Measurements from ENCODE around the gene LRBA. TPM values are rescaled to one million over a fixed set of nuclear protein-coding genes. Genes with fewer than 3 reads are reported as not detected.

The LRBA gene
- total and polyA plus RNA-seq, 8 donors: 7.3 to 156 (median 73.9) TPM

DNA sequence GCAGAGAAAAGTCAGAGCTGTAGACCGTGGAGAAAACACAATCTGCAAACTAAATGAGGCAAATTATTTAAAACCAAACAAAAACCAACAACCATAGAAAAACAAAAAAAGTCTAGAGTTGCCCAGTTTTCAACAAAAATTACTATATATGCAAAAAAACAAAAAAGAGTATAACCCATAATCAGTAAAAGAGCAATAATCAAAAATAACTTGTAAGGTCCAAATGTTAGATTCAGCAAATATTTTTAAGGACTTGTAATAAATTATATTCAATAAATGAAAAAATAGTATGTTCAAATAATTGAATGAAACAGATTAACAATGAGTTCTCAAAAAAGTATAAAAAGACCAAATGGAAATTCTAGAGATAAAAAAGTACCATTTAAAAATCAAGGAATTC is 130.5 kb downstream of the LRBA start:
- TF ChIP-seq POLR2AphosphoS5 (IDR thresholded peaks at IDR 0.05): no peak

DNA sequence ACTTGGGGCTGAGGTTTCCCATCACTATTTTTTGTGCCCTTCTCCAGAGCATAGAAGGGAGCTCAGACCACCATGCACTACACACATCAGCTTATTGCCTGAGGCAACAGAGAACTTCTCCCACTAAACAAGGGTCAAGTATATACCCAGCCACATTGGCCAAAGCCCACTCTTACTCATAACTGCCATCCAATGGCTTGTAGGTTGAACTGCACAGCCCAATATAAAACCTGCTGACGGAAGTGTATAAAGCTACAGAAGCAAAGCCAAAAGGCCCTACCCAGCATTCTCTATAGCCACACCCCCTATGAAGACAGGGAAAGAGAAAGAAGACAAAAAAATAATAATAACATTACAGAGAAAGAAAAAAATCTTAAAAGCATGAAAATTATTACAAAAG is 139.7 kb downstream of the LRBA start:
- Histone ChIP-seq H3K4me1 (peaks cover 0 to 9% (median 0%) of the 10 kb centered on the region in 4 donors), H3K36me3 (peaks cover 0 to 36% (median 23%) of the 10 kb centered on the region in 4 donors), H3K27me3 (no peaks in the 10 kb centered on the region), H3K9me3 (no peaks in the 10 kb centered on the region), H3K4me3 (no peak overlapping the region), H3K27ac (no peak overlapping the region)
- TF ChIP-seq POLR2A (IDR thresholded peaks at IDR 0.05) (no peak), EP300 (IDR thresholded peaks at IDR 0.05) (no peak), POLR2AphosphoS5 (IDR thresholded peaks at IDR 0.05) (no peak)
- TF ChIP-seq, protein P1, sequence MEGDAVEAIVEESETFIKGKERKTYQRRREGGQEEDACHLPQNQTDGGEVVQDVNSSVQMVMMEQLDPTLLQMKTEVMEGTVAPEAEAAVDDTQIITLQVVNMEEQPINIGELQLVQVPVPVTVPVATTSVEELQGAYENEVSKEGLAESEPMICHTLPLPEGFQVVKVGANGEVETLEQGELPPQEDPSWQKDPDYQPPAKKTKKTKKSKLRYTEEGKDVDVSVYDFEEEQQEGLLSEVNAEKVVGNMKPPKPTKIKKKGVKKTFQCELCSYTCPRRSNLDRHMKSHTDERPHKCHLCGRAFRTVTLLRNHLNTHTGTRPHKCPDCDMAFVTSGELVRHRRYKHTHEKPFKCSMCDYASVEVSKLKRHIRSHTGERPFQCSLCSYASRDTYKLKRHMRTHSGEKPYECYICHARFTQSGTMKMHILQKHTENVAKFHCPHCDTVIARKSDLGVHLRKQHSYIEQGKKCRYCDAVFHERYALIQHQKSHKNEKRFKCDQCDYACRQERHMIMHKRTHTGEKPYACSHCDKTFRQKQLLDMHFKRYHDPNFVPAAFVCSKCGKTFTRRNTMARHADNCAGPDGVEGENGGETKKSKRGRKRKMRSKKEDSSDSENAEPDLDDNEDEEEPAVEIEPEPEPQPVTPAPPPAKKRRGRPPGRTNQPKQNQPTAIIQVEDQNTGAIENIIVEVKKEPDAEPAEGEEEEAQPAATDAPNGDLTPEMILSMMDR (IDR thresholded peaks at IDR 0.05): no peak
- DNase-seq: no peak
- intact Hi-C loops (cut with DNase I; ENCODE audit: low total_unique reads): no loop called here
- 94 to 100% (median 96%) methylated on average over 1 of the region's 1 CpG for WGBS, 5 donors

More for the DNA sequence above, 130.5 kb downstream of the LRBA start:
- 97 to 100% (median 100%) methylated on average over 1 of the region's 1 CpG for WGBS, 5 donors
- Histone ChIP-seq H3K27me3 (no peaks in the 10 kb centered on the region), H3K36me3 (peaks cover 0 to 17% (median 12%) of the 10 kb centered on the region in 4 donors), H3K27ac (no peak overlapping the region), H3K4me3 (no peak overlapping the region), H3K9me3 (no peaks in the 10 kb centered on the region), H3K4me1 (no peaks in the 10 kb centered on the region)
- DNase-seq: no peak
- intact Hi-C loops (cut with DNase I; ENCODE audit: low total_unique reads): no loop called here

- no peaks in the 10 kb centered on the region for H3K27me3 ChIP-seq
- intact Hi-C loops (cut with DNase I; ENCODE audit: low total_unique reads): no loop called here
- WGBS, 5 donors: 78 to 95% (median 90%) methylated on average over 6 of the region's 6 CpGs
- H3K36me3 ChIP-seq: peaks cover 0 to 38% (median 18%) of the 10 kb centered on the region in 4 donors
- H3K4me1 ChIP-seq: peaks cover 0 to 9% (median 0%) of the 10 kb centered on the region in 4 donors
- peak in 1 of 2 donors; percentile 5 for DNase-seq
- H3K27ac ChIP-seq: no peak overlapping the region
- H3K4me3 ChIP-seq: no peak overlapping the region
- TF ChIP-seq POLR2A (IDR thresholded peaks at IDR 0.05) (no peak), POLR2AphosphoS5 (IDR thresholded peaks at IDR 0.05) (no peak), EP300 (IDR thresholded peaks at IDR 0.05) (no peak)
- TF ChIP-seq, protein P1 (IDR thresholded peaks at IDR 0.05): no peak
- H3K9me3 ChIP-seq: no peaks in the 10 kb centered on the region
Observed at GRCh38 chr4:150874338-150875226, 140.5 kb downstream of the LRBA start.

DNA sequence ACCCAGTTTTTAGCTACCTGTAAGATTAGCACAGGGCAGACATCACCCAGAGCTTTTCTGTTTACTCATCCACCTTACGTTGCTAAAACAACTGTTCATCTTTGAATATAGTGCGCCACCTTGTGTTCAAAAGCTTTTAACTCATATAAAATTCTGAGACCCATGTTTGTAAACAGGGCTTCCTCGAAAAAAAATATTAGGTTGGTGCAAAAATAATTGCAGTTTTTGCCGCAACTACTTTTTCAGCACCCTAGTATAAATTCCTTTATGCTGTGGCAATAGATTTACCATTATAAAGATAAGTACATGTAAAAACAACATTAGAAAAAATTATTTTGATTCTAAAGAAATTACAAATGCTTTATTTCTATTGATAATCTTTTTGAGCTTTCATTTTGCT is 147.9 kb downstream of the LRBA start:
- Histone ChIP-seq H3K27me3 (no peaks in the 10 kb centered on the region), H3K4me1 (no peaks in the 10 kb centered on the region), H3K27ac (no peak overlapping the region), H3K9me3 (no peaks in the 10 kb centered on the region), H3K36me3 (peaks cover 0 to 37% (median 12%) of the 10 kb centered on the region in 4 donors), H3K4me3 (no peak overlapping the region)
- TF ChIP-seq POLR2A (IDR thresholded peaks at IDR 0.05): no peak
- no peak for TF ChIP-seq EP300 (IDR thresholded peaks at IDR 0.05)
- TF ChIP-seq, protein P1 (IDR thresholded peaks at IDR 0.05): peak in 5 of 7 experiments; percentile 24 to 68 (median 58)
- 9 to 15% (median 12%) methylated on average over 4 of the region's 4 CpGs for WGBS, 5 donors
- DNase-seq: peak in 1 of 2 donors; percentile 91
- intact Hi-C loops (cut with DNase I; ENCODE audit: low total_unique reads): no loop called here

DNA sequence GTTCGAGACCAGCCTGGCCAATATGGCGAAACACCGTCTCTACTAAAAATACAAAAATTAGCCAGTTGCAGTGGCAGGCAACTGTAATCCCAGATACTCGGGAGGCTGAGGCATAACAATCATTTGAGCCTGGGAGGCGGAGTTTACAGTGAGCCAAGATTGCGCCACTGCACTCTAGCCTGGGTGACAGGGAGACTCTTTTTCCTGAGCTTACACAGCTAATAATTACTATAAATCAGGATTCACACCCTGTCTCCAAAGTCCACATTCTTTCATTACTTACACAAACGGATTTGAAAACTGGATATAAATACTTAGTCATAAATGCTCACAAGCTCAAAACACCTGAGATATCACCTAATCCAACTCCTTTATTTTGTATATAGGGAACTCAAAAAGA is 151.6 kb downstream of the LRBA start:
- intact Hi-C loops (cut with DNase I; ENCODE audit: low total_unique reads): no loop called here
- Histone ChIP-seq H3K27me3 (no peaks in the 10 kb centered on the region), H3K36me3 (peaks cover 0 to 11% (median 0%) of the 10 kb centered on the region in 4 donors), H3K4me1 (no peaks in the 10 kb centered on the region), H3K9me3 (no peaks in the 10 kb centered on the region), H3K4me3 (no peak overlapping the region), H3K27ac (no peak overlapping the region)
- TF ChIP-seq POLR2AphosphoS5 (IDR thresholded peaks at IDR 0.05) (no peak), EP300 (IDR thresholded peaks at IDR 0.05) (no peak), POLR2A (IDR thresholded peaks at IDR 0.05) (no peak)
- TF ChIP-seq, protein P1 (IDR thresholded peaks at IDR 0.05): no peak
- peak in 1 of 2 donors; percentile 6 for DNase-seq
- 83 to 93% (median 89%) methylated on average over 7 of the region's 7 CpGs for WGBS, 5 donors

Measured in stomach (tissue), 9 donors.